Activated T-cell treated with anti-CD3 and anti-CD28 coated beads, Interleukin-2, amount 50 U/mL, for 48 hours (primary cell): ENCODE data around the gene LONRF2.
A peak's percentile ranks its signal among the peaks of the same experiment; 100 is the strongest.

Experiments
- DNase-seq, 2 experiments: peaks; one replicate each; pipeline ENCODE4 v3.0.0-alpha.2; 2020

LONRF2 gene

GRCh38 chr2:100252811-100253698 lies 69.2 kb downstream of the LONRF2 start:
- DNase-seq, result no peak

- DNase-seq, result no peak
Observed at GRCh38 chr2:100250645-100251044, 71.7 kb downstream of the LONRF2 start.

- DNase-seq, result peak in 1 of 2 experiments; percentile 7
Observed at GRCh38 chr2:100248971-100249370, 73.3 kb downstream of the LONRF2 start.

- DNase-seq, result peak in 1 of 2 experiments; percentile 2
Observed at GRCh38 chr2:100248556-100248955, 73.7 kb downstream of the LONRF2 start.

- no peak for DNase-seq
Observed at GRCh38 chr2:100248044-100248330, 74.3 kb downstream of the LONRF2 start.

GRCh38 chr2:100247256-100248043 lies 74.9 kb downstream of the LONRF2 start:
- peak in 1 of 2 experiments; percentile 3 for DNase-seq

- DNase-seq, result peak; percentile 31 to 32
Observed at GRCh38 chr2:100246163-100247145, 75.8 kb downstream of the LONRF2 start.

- no peak for DNase-seq
Observed at GRCh38 chr2:100245681-100246080, 76.6 kb downstream of the LONRF2 start.

- DNase-seq, result peak in 1 of 2 experiments; percentile 13
Observed at GRCh38 chr2:100244881-100245605, 77.3 kb downstream of the LONRF2 start.

GRCh38 chr2:100243631-100244030 lies 78.7 kb downstream of the LONRF2 start:
- no peak for DNase-seq

- peak; percentile 72 for DNase-seq
Observed at GRCh38 chr2:100242891-100243619, 79.2 kb downstream of the LONRF2 start.

GRCh38 chr2:100242476-100242875 lies 79.8 kb downstream of the LONRF2 start:
- DNase-seq, result no peak

GRCh38 chr2:100241236-100241635 lies 81.1 kb downstream of the LONRF2 start:
- DNase-seq, result no peak

GRCh38 chr2:100240386-100240785 lies 81.9 kb downstream of the LONRF2 start:
- DNase-seq, result peak in 1 of 2 experiments; percentile 5

- DNase-seq, result peak in 1 of 2 experiments; percentile 2
Observed at GRCh38 chr2:100239486-100240210, 82.7 kb downstream of the LONRF2 start.

- no peak for DNase-seq
Observed at GRCh38 chr2:100238471-100238870, 83.8 kb downstream of the LONRF2 start.

- no peak for DNase-seq
Observed at GRCh38 chr2:100237770-100238169, 84.5 kb downstream of the LONRF2 start.

- DNase-seq, result no peak
Observed at GRCh38 chr2:100237163-100237562, 85.1 kb downstream of the LONRF2 start.

- no peak for DNase-seq
Observed at GRCh38 chr2:100236166-100236565, 86.1 kb downstream of the LONRF2 start.

- DNase-seq, result no peak
Observed at GRCh38 chr2:100235581-100235980, 86.7 kb downstream of the LONRF2 start.

- DNase-seq, result peak in 1 of 2 experiments; percentile 28
Observed at GRCh38 chr2:100235098-100235497, 87.2 kb downstream of the LONRF2 start.
